Progenitor cell of endocrine pancreas (in vitro differentiated cells): ENCODE measurements around the gene EZH1. TPM values are rescaled to one million over a fixed set of nuclear protein-coding genes. Genes with fewer than 3 reads are reported as not detected.
A peak's percentile ranks its signal among the peaks of the same experiment; 100 is the strongest.

Experiments used
- DNase-seq: peaks from one replicate; pipeline ENCODE4 v3.0.0; 2021; ENCODE audit warnings: low spot score; ENCODE audit not compliant: unreplicated experiment
- H3K27ac Mint-ChIP-seq: 2 replicates; pipeline ENCODE4 v1.8.0; 2021; ENCODE audit warnings: mild to moderate bottlenecking, moderate library complexity, mixed read lengths
- H3K27me3 Mint-ChIP-seq: 2 replicates; pipeline ENCODE4 v1.8.0; 2021; ENCODE audit warnings: mixed read lengths
- H3K36me3 Mint-ChIP-seq: 2 replicates; pipeline ENCODE4 v1.8.0; 2022; ENCODE audit warnings: mixed read lengths; ENCODE audit not compliant: insufficient read depth
- H3K4me1 Mint-ChIP-seq: 2 replicates; pipeline ENCODE4 v1.8.0; 2021; ENCODE audit warnings: low read depth, mixed read lengths
- H3K4me3 Mint-ChIP-seq: 2 replicates; pipeline ENCODE4 v1.8.0; 2021; ENCODE audit warnings: low read depth, mild to moderate bottlenecking, moderate library complexity, mixed read lengths
- H3K9me3 Mint-ChIP-seq: 2 replicates; pipeline ENCODE4 v1.8.0; 2021; ENCODE audit warnings: low read depth, mixed read lengths
- CTCF ChIP-seq: fragments of 200-600 bp; sonication (generic); IDR thresholded peaks from one replicate; pipeline ENCODE4 v1.5.0; 2021; ENCODE audit warnings: antibody characterized with exemption, mild to moderate bottlenecking; ENCODE audit not compliant: unreplicated experiment
- total RNA-seq: library from RNA; stranded (reverse); gene quantifications from 2 replicates; pipeline ENCODE4 v1.2.1, GENCODE V29; 2021

EZH1 gene
- total RNA-seq, 1 donor from 2014 or later = 31.9 TPM

DNA sequence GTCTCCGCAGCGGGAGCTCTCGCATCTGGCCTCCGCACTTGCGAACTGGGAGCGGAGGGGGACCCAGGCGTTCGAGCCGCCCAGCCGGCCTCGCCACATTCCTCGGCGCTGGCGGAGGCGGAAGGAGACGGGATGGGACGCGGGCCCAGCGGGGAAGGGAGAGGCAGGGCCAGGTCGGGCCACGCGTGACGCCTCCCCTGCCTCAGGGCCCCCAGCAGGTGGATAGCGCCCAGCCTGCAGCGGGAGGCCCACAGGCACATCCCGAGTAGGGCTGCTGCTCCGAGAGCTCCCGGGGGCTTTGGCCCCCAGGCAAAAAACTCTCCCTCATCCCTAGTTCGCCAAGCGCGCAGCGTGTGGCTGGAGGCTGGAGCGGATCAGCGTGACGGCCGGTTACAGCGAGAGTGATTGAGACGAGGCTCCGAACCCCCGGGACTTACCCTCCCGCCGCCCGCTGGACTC is 68.8 kb downstream of the EZH1 start:
- H3K27ac Mint-ChIP-seq = peak overlapping the region; percentile 84
- no peak for DNase-seq
- peaks cover 8% of the 10 kb centered on the region for H3K36me3 Mint-ChIP-seq
- H3K27me3 Mint-ChIP-seq = peaks cover 30% of the 10 kb centered on the region
- peak overlapping the region; percentile 81 for H3K4me3 Mint-ChIP-seq
- TF ChIP-seq CTCF = no peak
- H3K4me1 Mint-ChIP-seq = peaks cover 15% of the 10 kb centered on the region
- H3K9me3 Mint-ChIP-seq = no peaks in the 10 kb centered on the region

GRCh38 chr17:42675348-42675964 is 69.4 kb downstream of the EZH1 start:
- Mint-ChIP-seq H3K4me1 (peaks cover 13% of the 10 kb centered on the region), H3K27me3 (peaks cover 32% of the 10 kb centered on the region), H3K27ac (no peak overlapping the region), H3K4me3 (peak overlapping the region; percentile 81), H3K9me3 (no peaks in the 10 kb centered on the region), H3K36me3 (peaks cover 12% of the 10 kb centered on the region)
- no peak for DNase-seq
- no peak for TF ChIP-seq CTCF

DNA sequence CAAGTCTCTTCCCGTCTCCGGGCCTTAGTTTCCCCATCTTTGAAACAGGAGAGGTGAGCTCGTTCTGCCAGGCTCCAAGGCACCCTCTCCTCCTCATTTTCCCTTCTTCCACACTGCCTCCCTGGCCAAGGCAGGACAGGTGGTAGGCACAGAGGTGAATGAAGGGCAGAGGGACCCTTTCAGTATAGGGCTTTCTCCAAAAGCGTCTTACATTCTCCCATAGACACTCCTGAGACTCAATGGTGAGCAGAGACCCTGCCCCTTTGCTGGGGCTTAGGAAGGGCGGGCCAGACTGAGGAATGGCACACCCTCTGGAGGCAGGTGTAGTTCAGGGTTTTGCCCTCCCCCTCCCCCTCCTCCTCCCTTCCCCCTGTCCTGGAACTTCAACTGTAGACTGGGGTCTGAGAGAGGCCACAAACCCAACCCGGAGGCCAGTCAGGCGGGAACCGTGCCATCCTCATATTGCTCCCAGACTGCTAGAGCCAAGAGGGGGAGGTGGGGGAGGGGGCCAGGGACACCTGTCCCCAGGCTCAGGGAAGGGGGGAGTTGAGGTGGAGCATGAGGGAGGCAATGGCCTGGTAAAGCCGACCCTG is 70.0 kb downstream of the EZH1 start:
- no peaks in the 10 kb centered on the region for H3K9me3 Mint-ChIP-seq
- peaks cover 13% of the 10 kb centered on the region for H3K36me3 Mint-ChIP-seq
- H3K4me3 Mint-ChIP-seq = peak overlapping the region; percentile 57
- TF ChIP-seq CTCF = no peak
- H3K27me3 Mint-ChIP-seq = peaks cover 33% of the 10 kb centered on the region
- no peak for DNase-seq
- no peak overlapping the region for H3K27ac Mint-ChIP-seq
- H3K4me1 Mint-ChIP-seq = peaks cover 15% of the 10 kb centered on the region

- H3K27ac Mint-ChIP-seq = no peak overlapping the region
- H3K4me1 Mint-ChIP-seq = peaks cover 15% of the 10 kb centered on the region
- peak overlapping the region; percentile 57 for H3K4me3 Mint-ChIP-seq
- peak; percentile 55 for TF ChIP-seq CTCF
- H3K27me3 Mint-ChIP-seq = peaks cover 38% of the 10 kb centered on the region
- DNase-seq = no peak
- H3K9me3 Mint-ChIP-seq = no peaks in the 10 kb centered on the region
- H3K36me3 Mint-ChIP-seq = peaks cover 16% of the 10 kb centered on the region
Measured at GRCh38 chr17:42673885-42674754, 70.7 kb downstream of the EZH1 start.

- H3K27me3 Mint-ChIP-seq = peaks cover 43% of the 10 kb centered on the region
- no peak overlapping the region for H3K4me3 Mint-ChIP-seq
- H3K9me3 Mint-ChIP-seq = no peaks in the 10 kb centered on the region
- no peak for TF ChIP-seq CTCF
- no peak overlapping the region for H3K27ac Mint-ChIP-seq
- no peak for DNase-seq
- H3K4me1 Mint-ChIP-seq = peaks cover 12% of the 10 kb centered on the region
- H3K36me3 Mint-ChIP-seq = peaks cover 20% of the 10 kb centered on the region
Measured at GRCh38 chr17:42673266-42673884, 71.5 kb downstream of the EZH1 start.
